CD1c-positive myeloid dendritic cell (primary cell): ENCODE measurements around the gene SRP68.

ENCODE experiments used
- DNase-seq: peaks from one replicate; pipeline ENCODE4 v3.0.0-alpha.2; 2016; ENCODE audit errors: extremely low spot score

Gene SRP68

DNA sequence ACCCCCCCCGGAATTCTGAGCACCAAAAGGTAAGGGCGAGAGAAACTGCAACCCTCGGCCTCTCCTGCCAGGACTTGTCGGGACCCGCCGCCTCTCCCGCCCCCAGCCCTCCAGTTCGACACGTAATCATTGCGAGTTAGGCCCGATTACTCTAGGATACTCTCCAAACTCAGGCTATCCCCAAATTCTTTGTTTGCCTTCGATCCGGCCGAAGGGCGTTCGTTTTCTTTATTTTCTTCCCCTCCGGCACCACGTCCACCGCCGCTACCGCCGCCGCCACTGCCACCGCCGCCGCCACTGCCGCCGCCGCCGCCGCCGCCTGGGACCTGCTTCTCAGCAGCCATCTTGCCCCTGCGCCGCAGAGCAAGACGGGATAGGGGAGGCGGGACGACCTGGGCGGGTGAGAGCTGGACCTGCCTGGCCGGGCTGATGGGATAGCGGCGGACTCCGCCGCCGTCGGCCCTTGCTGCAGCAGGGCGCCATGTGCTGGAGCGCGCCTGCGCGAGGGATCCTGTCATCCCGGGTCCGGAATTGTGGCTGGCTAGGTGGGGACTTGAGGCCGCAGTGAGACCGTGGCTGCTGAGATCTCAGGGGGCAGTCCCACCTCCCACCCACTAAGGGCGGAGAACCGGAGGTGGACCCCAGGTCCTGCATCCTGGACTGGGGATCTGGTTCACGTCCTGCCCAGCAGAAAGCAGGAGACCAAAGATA, at the start of gene SRP68:
SRP68 (minus strand) TSS at position 370 of the 711 bp plus-strand sequence; CDS start at position 344, 26 bp downstream.
- DNase-seq = peak; percentile 91

DNA sequence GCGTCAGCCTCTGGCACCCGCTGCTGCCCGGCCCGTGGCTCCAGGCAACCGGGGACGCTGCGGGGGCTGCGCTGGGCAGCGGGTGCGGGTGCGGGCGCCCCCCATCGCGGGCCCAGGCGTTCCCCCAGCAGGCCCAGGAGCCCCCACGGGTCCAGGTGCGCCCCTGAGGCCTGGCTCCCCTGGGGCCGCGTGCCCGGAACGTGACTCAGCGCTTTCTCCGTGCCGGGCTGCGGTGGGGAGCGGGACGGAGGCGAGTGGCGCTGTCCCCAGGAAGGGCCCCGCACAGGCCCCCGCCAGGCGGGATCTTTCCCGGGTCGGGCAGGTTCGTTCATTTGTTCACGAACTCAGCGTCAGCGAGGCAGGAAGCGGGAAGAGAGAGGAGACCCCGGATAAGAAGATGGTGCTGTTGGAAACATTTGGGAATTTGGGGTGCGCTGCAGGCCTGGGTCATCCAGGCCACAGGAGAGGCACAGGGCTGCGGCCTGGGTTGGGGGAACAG, 49.7 kb upstream of the SRP68 start:
- DNase-seq = no peak

DNA sequence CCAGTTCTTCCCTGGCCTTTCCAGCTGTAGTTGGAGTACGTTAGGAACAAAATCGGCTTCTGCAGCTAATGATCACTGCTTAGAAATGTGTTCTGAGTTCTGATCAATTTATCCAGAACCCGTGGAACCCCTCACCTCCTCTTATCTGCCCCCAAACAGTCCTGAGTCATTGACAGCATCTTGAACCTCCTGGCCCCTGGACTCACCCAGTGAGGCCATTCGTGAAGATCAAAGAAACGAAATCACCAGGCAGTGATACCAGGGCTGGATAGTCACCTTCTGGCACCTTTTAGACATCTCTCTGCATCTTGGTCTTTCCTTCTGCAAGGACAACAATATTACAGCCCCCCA, 48.3 kb upstream of the SRP68 start:
- DNase-seq = no peak

DNA sequence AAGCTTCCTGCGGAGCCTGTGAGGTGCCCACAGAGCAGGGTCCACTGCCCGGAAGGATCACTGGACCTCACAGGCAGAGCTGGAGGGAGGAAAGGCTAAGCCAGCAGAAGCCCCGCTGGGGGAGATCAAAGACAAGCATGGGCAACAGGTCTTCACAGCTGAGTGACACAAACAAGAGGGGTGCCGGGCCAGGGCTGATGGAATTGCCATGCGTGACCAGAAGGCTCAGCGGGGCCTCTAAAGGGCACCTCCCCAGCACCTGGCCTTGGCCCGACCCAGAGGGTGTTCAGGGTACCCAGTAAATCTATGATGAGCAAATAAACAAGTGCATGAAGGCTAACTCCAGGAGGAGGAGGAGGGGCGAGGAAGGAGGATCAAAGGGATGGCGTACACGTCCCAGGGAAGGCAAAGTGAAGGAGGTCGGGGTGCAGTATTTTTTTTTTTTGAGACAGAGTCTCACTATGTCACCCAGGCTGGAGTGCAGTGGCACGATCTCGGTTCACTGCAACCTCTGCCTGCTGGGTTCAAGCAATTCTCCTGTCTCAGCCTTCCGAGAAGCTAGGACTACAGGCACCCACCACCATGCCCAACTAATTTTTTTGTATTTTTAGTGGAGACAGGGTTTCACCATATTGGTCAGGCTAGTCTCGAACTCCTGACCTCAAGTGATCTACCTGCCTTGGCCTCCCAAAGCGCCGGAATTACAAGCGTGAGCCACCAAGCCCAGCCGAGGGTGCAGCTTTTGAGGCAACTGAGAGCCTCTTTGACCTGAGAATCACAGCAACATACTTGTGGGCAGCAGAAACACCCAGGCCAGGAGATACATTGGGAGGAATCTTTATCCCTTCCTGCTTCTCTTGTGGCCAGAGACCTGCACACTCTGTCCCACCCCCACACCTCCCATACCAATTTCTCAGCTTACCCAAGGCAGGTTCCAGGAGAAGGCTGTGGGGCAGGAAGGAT, 47.4 kb upstream of the SRP68 start:
- no peak for DNase-seq

DNA sequence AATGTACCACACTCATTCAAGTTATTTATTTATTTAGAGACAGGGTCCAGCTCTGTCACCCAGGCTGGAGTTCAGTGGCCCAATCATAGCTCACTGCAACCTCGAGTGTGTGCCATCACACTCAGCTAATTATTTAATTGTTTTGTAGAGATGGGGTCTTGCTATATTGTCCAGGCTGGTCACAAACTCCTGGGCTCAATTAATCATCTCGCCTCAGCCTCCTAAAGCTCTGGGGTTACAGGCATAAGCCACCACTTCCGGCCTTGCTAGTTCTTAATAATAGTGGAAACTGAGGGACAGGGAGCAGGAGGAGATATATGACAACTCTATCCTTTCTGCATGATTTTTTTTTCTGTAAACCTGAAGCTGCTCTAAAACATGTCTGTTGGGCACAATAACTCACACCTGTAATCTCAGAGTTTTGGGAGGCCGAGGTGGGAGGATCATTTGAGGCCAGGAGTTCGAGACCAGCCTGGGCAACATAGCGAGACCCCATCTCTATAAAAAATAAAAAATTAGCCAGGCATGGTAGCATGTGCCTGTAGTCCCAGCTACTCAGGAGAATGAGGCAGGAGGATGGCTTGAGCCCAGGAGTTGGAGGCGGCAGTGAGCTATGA, 42.9 kb upstream of the SRP68 start:
- no peak for DNase-seq

DNA sequence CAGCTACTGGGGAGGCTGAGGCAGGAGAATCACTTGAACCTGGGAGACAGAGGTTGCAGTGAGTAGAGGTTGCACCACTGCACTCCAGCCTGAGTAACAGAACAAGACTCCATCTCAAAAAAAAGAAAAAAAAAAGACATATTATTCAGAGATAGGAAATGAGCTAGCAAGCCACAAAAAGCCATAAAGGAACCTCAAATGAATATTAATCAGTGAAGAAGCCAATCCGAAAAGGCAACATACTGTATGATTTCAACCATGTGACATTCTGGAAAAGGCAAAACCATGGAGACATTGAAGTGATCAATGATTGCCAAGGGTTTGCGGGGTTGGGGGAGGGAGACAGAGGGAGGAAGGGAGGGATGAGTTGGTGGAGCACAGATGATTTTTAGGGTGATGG, 39.6 kb upstream of the SRP68 start:
- DNase-seq = no peak

DNA sequence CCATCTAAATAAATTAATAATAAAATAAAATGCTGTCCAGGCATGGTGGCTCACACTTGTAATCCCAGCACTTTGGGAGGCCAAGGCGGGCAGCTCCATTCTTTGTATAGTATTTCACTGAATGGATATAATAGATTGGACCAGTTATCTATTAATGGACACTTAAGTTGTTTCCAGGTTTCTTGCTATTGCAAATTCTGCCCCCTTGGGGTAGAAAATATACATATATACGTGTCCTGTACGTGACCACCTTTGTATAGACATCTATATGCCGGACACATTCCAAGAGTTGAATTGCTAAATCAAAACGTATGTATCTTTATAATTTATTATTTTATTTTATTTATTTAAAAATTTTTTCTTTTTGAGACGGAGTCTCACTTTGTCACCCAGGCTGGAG, 35.2 kb upstream of the SRP68 start:
- DNase-seq = peak; percentile 20

DNA sequence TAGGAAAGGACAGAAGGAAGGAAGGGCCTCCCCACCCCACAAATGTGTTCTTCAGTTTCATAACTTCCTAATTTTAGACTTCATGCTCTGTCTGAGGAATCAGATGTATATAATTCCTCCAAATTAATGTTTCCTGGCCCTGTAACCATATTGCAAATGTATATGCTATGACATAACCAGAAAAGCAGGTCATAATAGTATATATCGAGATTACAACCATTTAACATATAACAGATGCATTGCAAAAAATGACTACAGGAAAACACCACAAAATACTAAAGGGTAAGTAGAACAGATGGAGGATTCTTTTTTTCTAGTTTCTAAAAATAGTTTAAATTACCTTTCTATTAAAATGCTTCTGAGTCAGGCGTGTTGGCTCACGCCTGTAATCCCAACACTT, 34.4 kb upstream of the SRP68 start:
- DNase-seq = no peak

DNA sequence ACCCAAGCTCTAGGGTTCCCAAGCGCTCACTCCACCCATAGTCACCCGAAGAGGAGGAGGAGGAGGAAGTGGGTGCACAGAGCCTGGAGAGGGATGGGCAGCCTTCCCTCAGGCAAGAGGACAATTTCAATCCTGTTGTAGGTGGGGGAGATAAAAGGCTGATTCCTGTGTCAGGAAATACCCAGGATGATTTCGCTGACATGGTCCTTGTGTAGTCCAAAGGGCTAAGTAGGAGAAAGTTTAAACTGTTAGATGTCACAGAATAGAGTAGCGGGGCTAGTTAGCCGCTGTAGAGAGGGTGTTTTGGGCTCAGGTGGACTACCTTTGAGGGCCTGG, 32.5 kb upstream of the SRP68 start:
- DNase-seq = no peak

DNA sequence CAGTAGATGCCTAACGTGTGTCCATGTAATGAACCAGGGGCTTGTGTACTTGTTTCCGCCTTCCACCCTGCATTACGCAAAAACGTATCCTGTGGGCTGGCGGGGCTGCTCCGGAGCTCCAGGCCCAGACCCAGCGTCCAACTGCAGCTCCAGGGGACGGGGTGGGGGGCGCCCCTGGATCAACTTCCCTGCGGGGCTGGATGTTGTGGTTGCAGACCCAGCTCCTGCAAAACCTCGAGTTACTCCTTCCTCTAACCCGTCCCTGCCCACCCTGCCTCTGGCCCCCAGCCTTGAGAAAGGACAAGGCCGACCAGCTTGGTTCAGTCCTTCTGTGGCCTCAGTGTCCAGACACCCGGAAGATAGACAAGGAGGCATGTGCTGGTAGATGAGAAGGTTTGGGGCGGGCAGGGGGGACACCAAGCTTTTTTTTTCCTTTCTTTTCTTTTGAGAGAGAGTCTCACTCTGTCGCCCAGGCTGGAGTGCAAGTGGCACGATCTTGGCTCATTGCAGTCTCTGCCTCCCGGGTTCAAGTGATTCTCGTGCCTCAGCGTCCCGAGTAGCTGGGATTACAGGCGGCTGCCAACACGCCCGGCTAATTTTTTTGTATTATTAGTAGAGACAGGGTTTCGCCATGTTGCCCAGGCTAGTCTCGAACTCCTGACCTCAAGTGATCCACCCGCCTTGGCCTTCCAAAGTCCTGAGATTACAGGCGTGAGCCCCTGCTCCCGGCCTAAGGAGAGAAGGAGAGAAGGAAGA, 32.0 kb upstream of the SRP68 start:
- no peak for DNase-seq

DNA sequence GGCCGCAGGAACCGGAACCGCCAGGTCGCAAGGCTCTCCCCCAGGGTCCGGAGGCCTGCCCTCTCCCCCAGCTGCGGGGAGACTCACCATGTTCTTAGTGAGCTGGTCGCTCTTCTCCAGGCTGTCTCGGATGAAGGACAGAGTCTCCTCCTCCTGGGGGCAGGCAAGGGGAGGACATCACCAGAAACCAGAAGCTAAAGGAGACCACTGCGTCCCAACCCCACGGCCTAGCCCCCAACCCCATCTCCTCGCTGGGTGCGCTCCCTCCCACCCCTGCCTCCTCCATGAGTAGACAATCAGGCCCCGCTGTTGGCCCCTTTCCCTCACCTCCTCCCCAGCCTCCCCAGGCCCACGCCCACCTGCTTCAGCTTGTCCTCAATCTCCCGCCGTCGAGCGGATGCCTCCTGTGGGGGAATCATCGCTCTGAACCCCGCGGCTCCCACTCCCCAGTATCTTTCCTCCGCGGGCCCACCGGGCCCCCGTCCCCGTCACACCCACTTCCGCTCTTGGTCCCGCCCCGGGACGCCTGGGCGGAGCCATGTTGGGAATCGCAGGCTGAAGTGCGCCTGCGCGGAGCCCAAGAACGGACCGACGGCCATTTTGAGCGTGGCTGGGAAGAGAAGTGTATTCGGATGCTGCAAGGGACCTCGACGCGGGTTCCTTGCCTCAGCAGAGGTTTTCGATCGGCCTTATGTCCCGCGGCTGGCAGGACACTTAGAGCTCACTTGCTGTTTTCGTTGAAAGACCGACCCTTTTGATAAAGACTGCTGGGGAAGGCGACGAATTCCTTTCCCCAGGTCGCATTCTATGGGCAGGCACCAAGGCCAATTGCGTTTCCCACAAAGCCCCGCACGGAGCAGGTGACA, 31.2 kb upstream of the SRP68 start, which contains the start of gene EXOC7:
EXOC7 (minus strand) TSS at position 514 of the 866 bp plus-strand sequence; CDS start at position 419, 95 bp downstream.
- DNase-seq = peak; percentile 98

DNA sequence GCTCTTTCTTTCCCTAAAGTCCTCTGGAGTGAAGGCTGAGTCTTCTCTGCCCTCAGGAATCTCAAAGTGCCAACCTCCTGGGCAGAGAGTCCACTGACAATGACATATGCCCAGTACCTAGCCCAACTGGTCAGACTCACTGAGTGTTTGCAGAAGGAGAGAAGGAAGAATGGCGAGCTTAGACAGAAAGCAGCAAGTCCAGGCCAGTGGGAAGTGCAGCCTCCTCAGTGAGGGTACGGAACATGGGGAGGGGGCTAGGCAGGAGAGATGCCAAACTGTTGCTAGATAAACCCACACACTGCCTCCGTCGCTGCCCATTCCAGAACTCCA, 30.6 kb upstream of the SRP68 start:
- DNase-seq = no peak

DNA sequence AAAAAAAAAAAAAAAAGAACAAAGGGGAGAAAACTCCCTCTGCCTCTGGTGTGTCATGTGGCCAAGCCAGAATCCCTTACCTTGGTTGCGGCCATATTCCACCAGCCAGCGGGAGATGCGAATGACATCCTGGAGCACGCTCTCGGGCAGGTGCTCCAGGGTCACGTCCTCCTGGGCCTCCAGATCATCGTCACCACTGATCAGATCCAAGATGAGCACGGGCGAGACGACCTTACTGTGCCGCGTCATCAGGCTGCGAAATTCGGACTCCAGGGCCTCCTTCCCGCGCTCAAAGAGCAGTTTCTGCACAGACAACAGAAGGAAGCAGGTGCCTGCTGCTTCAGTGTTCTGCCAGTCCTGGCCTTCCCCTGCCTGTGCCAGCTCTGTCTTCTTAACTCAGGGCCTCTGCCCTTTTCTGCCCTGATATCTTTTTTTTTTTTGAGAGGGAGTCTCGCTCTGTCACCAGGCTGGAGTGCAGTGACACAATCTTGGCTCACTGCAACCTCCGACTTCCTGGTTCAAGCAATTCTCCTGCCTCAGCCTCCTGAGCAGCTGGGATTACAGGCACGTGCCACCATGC, 25.5 kb upstream of the SRP68 start:
- DNase-seq = no peak

DNA sequence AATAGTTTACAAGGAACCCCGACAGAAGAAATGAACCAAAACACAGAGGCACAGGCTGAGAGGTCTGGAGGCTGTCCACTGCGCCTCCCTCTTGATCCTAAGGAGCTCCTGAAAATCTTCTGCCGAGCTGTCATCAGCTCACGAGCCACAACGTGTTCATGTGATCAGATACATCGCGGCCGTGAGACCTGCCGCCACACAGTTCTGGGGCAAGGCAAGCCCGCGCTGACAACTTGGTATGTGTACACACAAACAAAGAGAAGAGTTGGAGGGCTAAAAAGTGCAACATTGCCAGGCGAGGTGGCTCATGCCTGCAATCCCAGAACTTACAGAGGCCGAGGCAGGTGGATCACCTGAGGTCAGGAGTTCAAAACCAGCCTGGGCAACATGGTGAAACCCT, 23.6 kb upstream of the SRP68 start:
- DNase-seq = no peak

DNA sequence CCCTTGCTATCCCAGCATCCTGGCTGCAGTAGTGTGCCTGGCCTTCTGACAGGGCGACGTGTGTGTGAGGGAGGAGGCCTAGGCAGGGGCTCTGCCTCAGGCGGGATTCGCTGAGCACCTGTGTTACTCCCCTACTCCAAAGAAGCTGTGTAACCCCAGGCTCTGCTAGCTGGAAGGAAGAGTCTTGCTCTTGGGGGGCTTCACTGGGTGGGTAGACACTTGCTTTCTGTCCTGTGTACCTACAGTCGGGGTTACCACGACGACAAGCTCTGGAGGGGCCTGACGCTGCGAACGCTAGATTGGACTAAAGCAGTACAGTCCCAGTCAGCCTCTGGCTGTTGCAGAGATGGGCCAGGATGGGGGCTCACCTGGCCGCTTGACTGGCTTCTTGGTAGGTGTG, 21.7 kb upstream of the SRP68 start:
- DNase-seq = no peak

DNA sequence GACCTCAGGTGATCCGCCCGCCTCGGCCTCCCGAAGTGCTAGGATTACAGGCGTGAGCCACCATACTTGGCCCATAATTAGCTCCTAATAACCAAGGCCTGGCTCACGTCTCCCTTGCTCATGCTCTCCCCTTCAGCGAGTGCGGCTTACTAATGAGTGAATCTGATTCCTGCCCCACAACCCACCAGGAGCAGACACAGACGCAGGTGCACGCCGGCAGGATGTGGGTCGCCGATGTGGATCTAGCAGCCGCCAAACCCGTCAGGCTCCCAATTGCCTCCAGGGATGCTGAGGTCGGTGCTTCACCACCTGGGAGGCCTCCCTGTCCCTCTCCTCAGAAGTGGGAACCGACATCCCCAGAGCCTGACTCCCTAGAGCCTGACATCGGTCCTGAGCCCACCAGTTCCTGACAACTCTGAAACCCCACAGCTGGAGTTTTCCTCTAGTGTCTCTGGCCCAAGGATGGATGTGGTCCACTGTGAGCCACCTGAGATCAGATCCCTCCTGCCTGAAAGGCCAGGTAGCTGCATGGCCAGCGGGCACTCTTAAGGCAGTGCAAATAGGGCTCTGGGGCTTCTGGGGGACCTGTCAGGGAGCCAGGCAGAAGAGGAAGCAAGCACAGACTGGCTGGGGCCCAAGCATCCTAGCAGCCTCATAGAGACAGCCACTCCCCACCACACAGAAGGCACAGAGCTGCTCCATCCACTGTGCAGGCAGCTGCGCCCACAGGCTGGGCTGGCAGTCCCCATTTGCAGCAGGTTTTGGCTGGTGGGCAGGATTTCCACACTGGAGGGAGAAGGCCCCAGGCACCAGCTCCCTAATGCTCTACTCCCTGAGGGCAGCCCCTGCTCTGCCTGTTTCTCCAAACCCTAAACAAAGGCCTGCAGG, 20.5 kb upstream of the SRP68 start:
- no peak for DNase-seq

DNA sequence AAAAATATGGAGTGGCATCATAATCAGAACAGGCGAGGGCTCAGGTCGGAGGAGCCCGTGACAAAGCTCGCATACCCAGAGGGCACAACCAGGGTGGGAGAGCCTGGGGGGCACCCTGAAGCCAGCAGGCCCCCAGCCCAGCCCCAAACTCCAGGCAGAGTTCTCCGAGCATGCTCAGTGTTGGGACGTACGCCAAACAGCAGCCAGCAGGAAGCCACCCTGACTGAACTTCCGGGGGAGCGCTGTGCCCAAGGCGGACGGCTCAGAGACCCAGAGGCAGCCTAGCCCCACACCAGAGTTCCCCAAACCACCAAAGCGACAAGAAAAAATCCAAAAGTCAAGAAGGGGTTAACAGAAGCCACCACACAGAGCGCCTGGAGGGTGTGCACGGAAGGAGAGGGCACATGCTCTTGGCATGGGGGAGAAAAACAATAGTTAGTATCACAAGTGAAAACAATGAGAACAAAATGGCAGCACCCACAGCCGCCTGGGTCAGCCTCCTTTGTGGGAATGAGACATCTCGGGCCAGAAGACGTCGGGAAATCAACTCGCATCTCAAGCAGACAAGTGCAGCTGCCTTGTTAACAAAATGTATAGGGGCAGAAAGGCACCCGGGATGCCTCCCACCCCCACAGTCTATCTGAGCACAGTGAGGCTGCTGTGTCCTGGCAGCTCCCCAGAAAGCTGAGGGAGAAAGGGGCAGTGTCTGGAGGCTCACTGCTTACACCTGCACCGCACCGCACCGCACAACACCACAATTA, 19.4 kb upstream of the SRP68 start:
- DNase-seq = no peak

DNA sequence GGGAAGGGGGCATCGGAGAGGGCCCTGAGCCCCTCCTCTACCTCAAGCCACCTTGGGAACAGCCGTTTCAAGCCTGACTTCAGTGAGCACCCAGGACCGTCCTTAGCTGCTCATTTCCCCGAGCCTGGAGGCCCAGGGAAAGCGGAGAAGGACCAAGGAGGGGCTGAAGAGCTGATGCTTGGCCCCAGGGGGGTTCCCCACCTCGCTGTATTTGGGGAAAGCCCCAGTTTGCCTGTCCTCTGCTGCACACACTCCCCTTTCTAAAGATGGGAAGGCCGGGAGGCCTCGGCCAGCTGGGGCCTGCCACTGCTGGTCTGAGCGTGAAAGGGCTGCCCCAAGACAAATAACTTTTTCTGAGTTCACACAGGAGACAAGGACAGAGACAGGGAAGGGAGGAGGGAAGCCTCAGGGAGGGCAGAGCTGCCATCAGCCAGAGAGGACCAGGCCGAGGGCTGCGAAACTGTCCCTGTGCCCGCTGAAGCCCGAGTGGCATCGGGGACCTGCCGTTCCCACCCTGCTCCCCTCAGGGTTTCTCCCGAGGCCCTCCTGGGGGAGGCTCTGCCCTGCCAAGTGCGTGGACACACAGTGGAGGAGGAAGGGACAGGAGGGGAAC, 18.3 kb upstream of the SRP68 start:
- no peak for DNase-seq
